ENCODE measurements around the gene CLIC3. TPM values are rescaled to one million over a fixed set of nuclear protein-coding genes. Genes with fewer than 3 reads are reported as not detected.

CLIC3 gene
- total and polyA plus RNA-seq, 12 donors, result 0.22 to 6.4 (median 0.93) TPM; not detected in 3

- Histone ChIP-seq H3K4me1 (replicated peaks in 1 of 2) (peaks cover 9 to 23% of the 10 kb centered on the region in 2 donors), H3K27me3 (no peaks in the 10 kb centered on the region), H3K27ac (no peak overlapping the region), H3K4me3 (no peak overlapping the region), H3K9me3 (replicated peaks in 1 of 3) (no peaks in the 10 kb centered on the region), H3K36me3 (replicated peaks in 1 of 2) (no peaks in the 10 kb centered on the region)
- no peak for DNase-seq
- intact Hi-C loops (cut with DNase I), result loop anchor here (5.0 kb wide), 2 partner anchors 68 to 73 kb away; partner anchors contain the start of gene ABCA2 (in 1 of the 2)
- WGBS, 4 donors, result 86 to 94% (median 91%) methylated on average over 14 to 25 of the region's 25 CpGs
- TF ChIP-seq, protein P1, sequence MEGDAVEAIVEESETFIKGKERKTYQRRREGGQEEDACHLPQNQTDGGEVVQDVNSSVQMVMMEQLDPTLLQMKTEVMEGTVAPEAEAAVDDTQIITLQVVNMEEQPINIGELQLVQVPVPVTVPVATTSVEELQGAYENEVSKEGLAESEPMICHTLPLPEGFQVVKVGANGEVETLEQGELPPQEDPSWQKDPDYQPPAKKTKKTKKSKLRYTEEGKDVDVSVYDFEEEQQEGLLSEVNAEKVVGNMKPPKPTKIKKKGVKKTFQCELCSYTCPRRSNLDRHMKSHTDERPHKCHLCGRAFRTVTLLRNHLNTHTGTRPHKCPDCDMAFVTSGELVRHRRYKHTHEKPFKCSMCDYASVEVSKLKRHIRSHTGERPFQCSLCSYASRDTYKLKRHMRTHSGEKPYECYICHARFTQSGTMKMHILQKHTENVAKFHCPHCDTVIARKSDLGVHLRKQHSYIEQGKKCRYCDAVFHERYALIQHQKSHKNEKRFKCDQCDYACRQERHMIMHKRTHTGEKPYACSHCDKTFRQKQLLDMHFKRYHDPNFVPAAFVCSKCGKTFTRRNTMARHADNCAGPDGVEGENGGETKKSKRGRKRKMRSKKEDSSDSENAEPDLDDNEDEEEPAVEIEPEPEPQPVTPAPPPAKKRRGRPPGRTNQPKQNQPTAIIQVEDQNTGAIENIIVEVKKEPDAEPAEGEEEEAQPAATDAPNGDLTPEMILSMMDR (IDR thresholded peaks at IDR 0.05), result no peak
- TF ChIP-seq POLR2A (IDR thresholded peaks at IDR 0.05), result no peak
Measured at GRCh38 chr9:136954270-136955083, 41.9 kb downstream of the CLIC3 start.

GRCh38 chr9:136953771-136954269 is 42.5 kb downstream of the CLIC3 start:
- no peak overlapping the region for H3K27ac ChIP-seq
- H3K27me3 ChIP-seq, result no peaks in the 10 kb centered on the region
- H3K4me1 ChIP-seq (replicated peaks in 1 of 2), result peaks cover 14 to 28% of the 10 kb centered on the region in 2 donors
- no peak for DNase-seq
- H3K9me3 ChIP-seq (replicated peaks in 1 of 3), result no peaks in the 10 kb centered on the region
- no peak for TF ChIP-seq POLR2A (IDR thresholded peaks at IDR 0.05)
- TF ChIP-seq, protein P1 (IDR thresholded peaks at IDR 0.05), result no peak
- H3K36me3 ChIP-seq (replicated peaks in 1 of 2), result no peaks in the 10 kb centered on the region
- 71 to 92% (median 88%) methylated on average over 4 to 19 of the region's 19 CpGs for WGBS, 4 donors
- intact Hi-C loops (cut with DNase I), result loop anchor here in 1 of 2 donors (5.0 kb wide), 1 partner anchor 73 kb away; the partner anchor contains the start of gene ABCA2
- no peak overlapping the region for H3K4me3 ChIP-seq

DNA sequence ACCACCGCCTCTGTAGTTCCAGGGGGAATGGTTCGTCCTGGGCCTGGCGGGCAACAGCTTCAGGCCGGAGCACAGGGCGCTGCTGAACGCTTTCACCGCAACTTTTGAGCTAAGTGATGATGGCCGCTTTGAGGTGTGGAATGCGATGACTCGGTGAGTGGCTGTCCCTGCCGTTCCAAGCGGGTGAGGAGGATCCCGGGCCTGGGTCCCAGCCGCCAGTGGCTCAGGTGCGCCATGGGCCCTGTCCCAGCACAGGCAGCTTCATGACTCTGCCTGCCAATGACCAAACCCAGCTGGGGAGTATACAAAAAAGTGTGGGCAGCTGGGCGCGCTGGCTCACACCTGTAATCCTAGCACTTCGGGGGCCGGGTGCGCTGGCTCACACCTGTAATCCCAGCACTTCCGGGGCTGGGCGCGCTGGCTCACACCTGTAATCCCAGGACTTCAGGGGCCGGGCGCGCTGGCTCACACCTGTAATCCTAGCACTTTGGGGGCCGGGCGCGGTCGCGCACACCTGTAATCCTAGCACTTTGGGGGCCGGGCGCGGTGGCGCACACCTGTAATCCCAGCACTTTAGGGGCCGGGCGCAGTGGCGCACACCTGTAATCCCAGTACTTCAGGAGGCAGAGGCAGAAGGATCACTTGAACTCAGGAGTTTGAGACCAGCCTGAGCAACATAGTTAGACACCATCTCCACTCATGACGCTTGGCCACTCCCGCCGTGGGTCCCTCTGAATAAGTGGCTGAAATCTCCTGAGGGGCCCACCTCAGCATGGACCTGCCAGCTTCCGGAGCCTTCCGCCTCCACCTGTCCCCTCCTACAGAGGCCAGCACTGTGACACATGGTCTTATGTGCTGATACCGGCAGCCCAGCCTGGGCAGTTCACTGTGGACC is 43.2 kb downstream of the CLIC3 start:
- Histone ChIP-seq H3K4me1 (replicated peaks in 1 of 2) (peaks cover 14 to 28% of the 10 kb centered on the region in 2 donors), H3K36me3 (replicated peaks in 1 of 2) (no peaks in the 10 kb centered on the region), H3K4me3 (no peak overlapping the region), H3K9me3 (replicated peaks in 1 of 3) (no peaks in the 10 kb centered on the region), H3K27ac (peak overlapping the region in 2 of 5 donors; percentile 91 to 93), H3K27me3 (no peaks in the 10 kb centered on the region)
- WGBS, 4 donors, result 88 to 96% (median 90%) methylated on average over 6 to 44 of the region's 44 CpGs
- TF ChIP-seq POLR2A (IDR thresholded peaks at IDR 0.05), result no peak
- TF ChIP-seq, protein P1 (IDR thresholded peaks at IDR 0.05), result no peak
- intact Hi-C loops (cut with DNase I), result loop anchor here in 1 of 2 donors (5.0 kb wide), 1 partner anchor 74 kb away; the partner anchor contains the start of gene ABCA2
- no peak for DNase-seq
